HEK293 (cell line): ENCODE data around the gene ECI1.

ENCODE experiments used
- CTCF ChIA-PET: fragments of 350-600 bp; formaldehyde crosslinking; extraction: SDS; loops from one replicate; lab custom pipeline; 2021; ENCODE audit warnings: antibody characterized with exemption; lab: Yijun Ruan, JAX
- POLR2A ChIA-PET: fragments of 300-600 bp; formaldehyde crosslinking; extraction: SDS; loops from one replicate; lab custom pipeline; 2020; ENCODE audit warnings: antibody characterized with exemption, inconsistent platforms; lab: Yijun Ruan, JAX
- H3K27ac ChIP-seq: fragments of 200-500 bp; sonication (Bioruptor generic); 2 replicates; pipeline ENCODE4 v1.5.1; 2014; ENCODE audit warnings: low read depth, low read length, control low read depth, inconsistent platforms; ENCODE audit errors: extremely low read depth
- H3K36me3 ChIP-seq, 2 experiments: fragments of 200-500 bp in 1 of 2; sonication (Bioruptor generic) in 1 of 2; 1 replicate in 1 of 2; 2 replicates in 1 of 2; pipeline ENCODE4 v1.5.1; 2014 to 2017; ENCODE audit warnings: inconsistent platforms in 2 of 2, low read length in 2 of 2; ENCODE audit not compliant: control insufficient read depth in 2 of 2, insufficient read depth in 1 of 2
- H3K4me1 ChIP-seq: fragments of 200-500 bp; sonication (Bioruptor generic); 2 replicates; pipeline ENCODE4 v1.5.1; 2014; ENCODE audit warnings: mild to moderate bottlenecking, low read length, inconsistent platforms; ENCODE audit not compliant: control insufficient read depth, insufficient read depth
- H3K4me3 ChIP-seq: 2 replicates; pipeline ENCODE4 v1.5.1; 2011; ENCODE audit warnings: low read depth, mild to moderate bottlenecking, control low read depth, low read length, moderate library complexity
- H3K9me3 ChIP-seq: fragments of 200-500 bp; sonication (Bioruptor generic); 2 replicates; pipeline ENCODE4 v1.5.1; 2014; ENCODE audit warnings: low read depth, low read length, inconsistent platforms; ENCODE audit not compliant: control insufficient read depth, insufficient read depth
- AEBP2 ChIP-seq: fragments of 450-650 bp; formaldehyde crosslinking; IDR thresholded peaks from 2 replicates; pipeline ENCODE4 v1.5.1; 2016; ENCODE audit warnings: missing biosample characterization, missing genetic modification characterization, borderline replicate concordance
- ELK4 ChIP-seq: IDR thresholded peaks from 2 replicates; pipeline ENCODE4 v1.6.1; 2011; ENCODE audit warnings: mild to moderate bottlenecking, low read depth, low read length, borderline replicate concordance
- IKZF3 ChIP-seq: fragments of 450-650 bp; IDR thresholded peaks from 2 replicates; pipeline ENCODE4 v1.5.0; 2018; ENCODE audit warnings: missing biosample characterization, mild to moderate bottlenecking, missing genetic modification characterization, moderate library complexity
- MEIS1 ChIP-seq: sonication (generic); formaldehyde crosslinking; IDR thresholded peaks from 2 replicates; pipeline ENCODE4 v1.8.1; 2022; ENCODE audit warnings: missing genetic modification reagents, mild to moderate bottlenecking, borderline replicate concordance
- REST ChIP-seq: fragments of 450-650 bp; formaldehyde crosslinking; IDR thresholded peaks from 2 replicates; pipeline ENCODE4 v1.5.1; 2016; ENCODE audit warnings: missing biosample characterization, missing genetic modification characterization
- TCF7L2 ChIP-seq: IDR thresholded peaks from 2 replicates; pipeline ENCODE4 v1.6.1; 2011; ENCODE audit warnings: low read depth, mild to moderate bottlenecking, inconsistent platforms, low read length, moderate library complexity, borderline replicate concordance
- TRIM28 ChIP-seq: IDR thresholded peaks from 2 replicates; pipeline ENCODE4 v1.6.1; 2011; ENCODE audit warnings: low read length, control low read depth, borderline replicate concordance
- ZBTB1 ChIP-seq: fragments of 450-650 bp; formaldehyde crosslinking; IDR thresholded peaks from 2 replicates; pipeline ENCODE4 v1.5.1; 2016; ENCODE audit warnings: missing biosample characterization, missing genetic modification characterization
- ZBTB11 ChIP-seq: fragments of 450-650 bp; formaldehyde crosslinking; conservative IDR thresholded peaks from 2 replicates; pipeline ENCODE4 v1.5.1; 2016; ENCODE audit warnings: low read depth, missing biosample characterization, missing genetic modification characterization
- ZBTB21 ChIP-seq: fragments of 450-650 bp; formaldehyde crosslinking; IDR thresholded peaks from 2 replicates; pipeline ENCODE4 v1.5.1; 2017; ENCODE audit warnings: missing biosample characterization, missing genetic modification characterization
- ZNF146 ChIP-seq: fragments of 450-650 bp; formaldehyde crosslinking; IDR thresholded peaks from 2 replicates; pipeline ENCODE4 v1.5.1; 2016; ENCODE audit warnings: missing biosample characterization, missing genetic modification characterization
- ZNF155 ChIP-seq: fragments of 450-650 bp; formaldehyde crosslinking; IDR thresholded peaks from 2 replicates; pipeline ENCODE4 v1.5.1; 2016; ENCODE audit warnings: missing biosample characterization, missing genetic modification characterization
- ZNF350 ChIP-seq: fragments of 450-650 bp; formaldehyde crosslinking; IDR thresholded peaks from 2 replicates; pipeline ENCODE4 v1.5.0; 2017; ENCODE audit warnings: missing biosample characterization, mild to moderate bottlenecking, missing genetic modification characterization
- ZNF423 ChIP-seq: fragments of 450-650 bp; formaldehyde crosslinking; IDR thresholded peaks from 2 replicates; pipeline ENCODE4 v1.5.1; 2016; ENCODE audit warnings: missing biosample characterization, missing genetic modification characterization
- ZNF449 ChIP-seq: fragments of 450-650 bp; formaldehyde crosslinking; IDR thresholded peaks from 2 replicates; pipeline ENCODE4 v1.5.1; 2017; ENCODE audit warnings: missing biosample characterization, mild to moderate bottlenecking, missing genetic modification characterization, moderate library complexity
- ZNF473 ChIP-seq: fragments of 450-650 bp; formaldehyde crosslinking; IDR thresholded peaks from 2 replicates; pipeline ENCODE4 v1.5.1; 2017; ENCODE audit warnings: missing biosample characterization, missing genetic modification characterization
- ZNF623 ChIP-seq: fragments of 450-650 bp; formaldehyde crosslinking; IDR thresholded peaks from 2 replicates; pipeline ENCODE4 v1.5.1; 2016; ENCODE audit warnings: missing biosample characterization, missing genetic modification characterization
- ZNF629 ChIP-seq: fragments of 450-650 bp; formaldehyde crosslinking; IDR thresholded peaks from 2 replicates; pipeline ENCODE4 v1.5.1; 2017; ENCODE audit warnings: missing biosample characterization, missing genetic modification characterization
- ZNF791 ChIP-seq: fragments of 450-650 bp; formaldehyde crosslinking; IDR thresholded peaks from 2 replicates; pipeline ENCODE4 v1.5.1; 2016; ENCODE audit warnings: missing biosample characterization, missing genetic modification characterization
- ZSCAN16 ChIP-seq: fragments of 450-650 bp; formaldehyde crosslinking; IDR thresholded peaks from 2 replicates; pipeline ENCODE4 v1.5.1; 2016; ENCODE audit warnings: missing biosample characterization, missing genetic modification characterization
- ZSCAN5A ChIP-seq: fragments of 450-650 bp; formaldehyde crosslinking; IDR thresholded peaks from 2 replicates; pipeline ENCODE4 v1.5.1; 2016; ENCODE audit warnings: missing biosample characterization, missing genetic modification characterization

The ECI1 gene

GRCh38 chr16:2278272-2278608, 26.9 kb upstream of the ECI1 start:
- no peaks in the 10 kb centered on the region for H3K9me3 ChIP-seq
- no peaks in the 10 kb centered on the region for H3K4me1 ChIP-seq
- POLR2A ChIA-PET = no interaction called here
- H3K36me3 ChIP-seq = peaks cover 0 to 14% of the 10 kb centered on the region in 2 experiments; a peak in 1 of 3 replicates
- CTCF ChIA-PET = interaction anchor here (0.6 to 0.8 kb wide), 2 partner anchors 19 to 261 kb away, joined by 3 to 5 read pairs; no protein-coding TSS in a partner anchor
- TF ChIP-seq MEIS1 (CRISPR knock-in tag) (no peak), ZNF155 (tag by site-specific recombination) (no peak)
- no peak overlapping the region for H3K4me3 ChIP-seq
- H3K27ac ChIP-seq = no peak overlapping the region

- no peak overlapping the region for H3K4me3 ChIP-seq
- no peaks in the 10 kb centered on the region for H3K9me3 ChIP-seq
- TF ChIP-seq ZNF449 (tag by site-specific recombination) = no peak
- no peak for TF ChIP-seq ZSCAN5A (tag by site-specific recombination)
- TF ChIP-seq ZBTB21 (tag by site-specific recombination) = no peak
- TF ChIP-seq ZNF623 (tag by site-specific recombination) = no peak
- no peak for TF ChIP-seq ZBTB11 (tag by site-specific recombination)
- TF ChIP-seq ZSCAN16 (tag by site-specific recombination) = no peak
- TF ChIP-seq ZNF423 = no peak
- TF ChIP-seq TCF7L2 = no peak
- TF ChIP-seq TRIM28 = no peak
- no peak for TF ChIP-seq ZBTB1 (tag by site-specific recombination)
- TF ChIP-seq IKZF3 (tag by site-specific recombination) = no peak
- no peak for TF ChIP-seq ELK4
- no peak for TF ChIP-seq ZNF629 (tag by site-specific recombination)
- no peak for TF ChIP-seq ZNF146 (tag by site-specific recombination)
- no peak for TF ChIP-seq ZNF791 (tag by site-specific recombination)
- no peak for TF ChIP-seq REST (tag by site-specific recombination)
- TF ChIP-seq ZNF473 (tag by site-specific recombination) = no peak
- no peak for TF ChIP-seq AEBP2
- TF ChIP-seq ZNF350 (tag by site-specific recombination) = no peak
- peaks cover 0 to 14% of the 10 kb centered on the region in 2 experiments; a peak in 1 of 3 replicates for H3K36me3 ChIP-seq
- H3K4me1 ChIP-seq = no peaks in the 10 kb centered on the region
- ChIA-PET POLR2A (no interaction called here), CTCF (interaction anchor here (0.8 kb wide), 1 partner anchor 19 kb away, joined by 3 read pairs; no protein-coding TSS in a partner anchor)
- H3K27ac ChIP-seq = no peak overlapping the region
These were observed 26.3 kb upstream of the ECI1 start for GRCh38 chr16:2277466-2278271.
